Liver (tissue), 9 donors: ENCODE measurements around the gene NDFIP2. TPM values are rescaled to one million over a fixed set of nuclear protein-coding genes. Genes with fewer than 3 reads are reported as not detected.

ENCODE experiments used
- DNase-seq: peaks from one replicate; pipeline ENCODE4 v3.0.0-alpha.2; 2017; ENCODE audit warnings: low spot score
- H3K27ac ChIP-seq, 2 donors: one replicate each; pipeline ENCODE4 v1.7.0; 2013; ENCODE audit warnings: inconsistent platforms in 2 of 2, low read length in 2 of 2, control low read depth in 1 of 2, low read depth in 1 of 2, mild to moderate bottlenecking in 1 of 2
- H3K27me3 ChIP-seq, 4 donors: one replicate each; pipeline versions ENCODE4 v1.6.1 to v1.7.0; 2013; ENCODE audit warnings: low read length in 3 of 4, inconsistent platforms in 1 of 4, mild to moderate bottlenecking in 1 of 4, moderate library complexity in 1 of 4; ENCODE audit not compliant: control insufficient read depth in 4 of 4, insufficient read depth in 4 of 4
- H3K36me3 ChIP-seq, 4 donors: one replicate each; pipeline versions ENCODE4 v1.6.1 to v1.7.0; 2013; ENCODE audit warnings: low read length in 3 of 4, mild to moderate bottlenecking in 3 of 4, low read depth in 1 of 4, moderate library complexity in 1 of 4; ENCODE audit not compliant: control insufficient read depth in 4 of 4, insufficient read depth in 3 of 4
- H3K4me1 ChIP-seq, 4 donors: one replicate each; pipeline versions ENCODE4 v1.6.1 to v1.7.0; 2013; ENCODE audit warnings: low read length in 3 of 4, mild to moderate bottlenecking in 3 of 4, moderate library complexity in 1 of 4; ENCODE audit not compliant: control insufficient read depth in 4 of 4, insufficient read depth in 4 of 4
- H3K4me3 ChIP-seq, 3 donors: one replicate each; pipeline versions ENCODE4 v1.6.1 to v1.7.0; 2013; ENCODE audit warnings: low read length in 3 of 3, control low read depth in 1 of 3, low read depth in 1 of 3, mild to moderate bottlenecking in 1 of 3
- H3K9ac ChIP-seq, 2 donors: one replicate each; pipeline ENCODE4 v1.7.0; 2013; ENCODE audit warnings: low read length in 2 of 2, mild to moderate bottlenecking in 2 of 2, moderate library complexity in 2 of 2, control low read depth in 1 of 2, low read depth in 1 of 2
- H3K9me3 ChIP-seq, 4 donors: one replicate each; pipeline versions ENCODE4 v1.6.1 to v1.7.0; 2013; ENCODE audit warnings: low read length in 3 of 4; ENCODE audit not compliant: control insufficient read depth in 4 of 4
- EGR1 ChIP-seq, 2 donors: IDR thresholded peaks; 2 replicates each; pipeline ENCODE4 v1.6.1; 2016 to 2018; ENCODE audit warnings: antibody characterized with exemption in 2 of 2, low read depth in 2 of 2
- FOXA1 ChIP-seq: IDR thresholded peaks from 2 replicates; pipeline ENCODE4 v1.6.1; 2016; ENCODE audit warnings: antibody characterized with exemption
- GABPA ChIP-seq, 2 donors: IDR thresholded peaks in 1 of 2; conservative IDR thresholded peaks in 1 of 2; 2 replicates each; pipeline ENCODE4 v1.6.1; 2016; ENCODE audit warnings: antibody characterized with exemption in 2 of 2, mild to moderate bottlenecking in 1 of 2, moderate library complexity in 1 of 2
- HNF4A ChIP-seq, 2 donors: conservative IDR thresholded peaks; 2 replicates each; pipeline ENCODE4 v1.6.1; 2016; ENCODE audit warnings: antibody characterized with exemption in 2 of 2, mild to moderate bottlenecking in 2 of 2
- HNF4G ChIP-seq: IDR thresholded peaks from 2 replicates; pipeline ENCODE4 v1.6.1; 2016; ENCODE audit warnings: antibody characterized with exemption
- JUND ChIP-seq, 2 donors: IDR thresholded peaks; 2 replicates each; pipeline ENCODE4 v1.6.1; 2016; ENCODE audit warnings: antibody characterized with exemption in 2 of 2
- RAD21 ChIP-seq, 2 donors: IDR thresholded peaks; 2 replicates each; pipeline ENCODE4 v1.6.1; 2016; ENCODE audit warnings: antibody characterized with exemption in 2 of 2, mild to moderate bottlenecking in 2 of 2
- REST ChIP-seq: IDR thresholded peaks from 2 replicates; pipeline ENCODE4 v1.6.1; 2016; ENCODE audit warnings: antibody characterized with exemption, mild to moderate bottlenecking
- SP1 ChIP-seq: IDR thresholded peaks from 2 replicates; pipeline ENCODE4 v1.6.1; 2018; ENCODE audit warnings: antibody characterized with exemption, mild to moderate bottlenecking
- YY1 ChIP-seq: IDR thresholded peaks from 2 replicates; pipeline ENCODE4 v1.6.1; 2016; ENCODE audit warnings: antibody characterized with exemption, mild to moderate bottlenecking
- WGBS: extraction: QIAGEN DNeasy Blood & Tissue Kit; methylation state at CpG from one replicate; pipeline ENCODE4 v1.1.7; 2013; 5-methylcytosine and 5-hydroxymethylcytosine counted together
- polyA plus RNA-seq, 2 donors: library from polyadenylated mRNA; stranded (reverse) in 1 of 2; unstranded in 1 of 2; fragments of 200-250 nt in 1 of 2; fragments of >200 nt in 1 of 2; fragmentation: Nextera tagmentation in 1 of 2; extraction: Ambion mirVana in 1 of 2; gene quantifications; one replicate each; pipeline versions ENCODE4 v1.2.1 to v1.2.3, GENCODE V29; 2013 to 2015
- total RNA-seq, 2 donors: library from RNA; depleted of rRNA; stranded (reverse); fragments of >200 nt; gene quantifications; one replicate each; pipeline ENCODE4 v1.2.3, GENCODE V29; 2014
- TF ChIP-seq, protein P1 (sequence below): IDR thresholded peaks from 2 replicates; pipeline ENCODE4 v1.6.1; 2016; ENCODE audit warnings: antibody characterized with exemption
- TF ChIP-seq, protein P2 (sequence below): IDR thresholded peaks from 2 replicates; pipeline ENCODE4 v1.6.1; 2016; ENCODE audit warnings: antibody characterized with exemption
- donor health status: healthy.
- donor health status: healthy.
- donor health status: healthy.
- donor health status: healthy.
- donor health status: healthy.

NDFIP2 gene
- total and polyA plus RNA-seq, 4 donors, result 15.5 to 22.2 (median 16.3) TPM

GRCh38 chr13:79450110-79450509 is 30.8 kb upstream of the NDFIP2 start:
- TF ChIP-seq HNF4A (conservative IDR thresholded peaks at IDR 0.05) (no peak), REST (no peak), FOXA1 (no peak), JUND (IDR thresholded peaks at IDR 0.05) (no peak), SP1 (no peak), YY1 (no peak), EGR1 (IDR thresholded peaks at IDR 0.05; ENCODE audit: low read depth in 2 of 2) (no peak)
- TF ChIP-seq, protein P1, sequence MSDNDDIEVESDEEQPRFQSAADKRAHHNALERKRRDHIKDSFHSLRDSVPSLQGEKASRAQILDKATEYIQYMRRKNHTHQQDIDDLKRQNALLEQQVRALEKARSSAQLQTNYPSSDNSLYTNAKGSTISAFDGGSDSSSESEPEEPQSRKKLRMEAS, result no peak
- 88% methylated on average over 4 of the region's 4 CpGs for WGBS

DNA sequence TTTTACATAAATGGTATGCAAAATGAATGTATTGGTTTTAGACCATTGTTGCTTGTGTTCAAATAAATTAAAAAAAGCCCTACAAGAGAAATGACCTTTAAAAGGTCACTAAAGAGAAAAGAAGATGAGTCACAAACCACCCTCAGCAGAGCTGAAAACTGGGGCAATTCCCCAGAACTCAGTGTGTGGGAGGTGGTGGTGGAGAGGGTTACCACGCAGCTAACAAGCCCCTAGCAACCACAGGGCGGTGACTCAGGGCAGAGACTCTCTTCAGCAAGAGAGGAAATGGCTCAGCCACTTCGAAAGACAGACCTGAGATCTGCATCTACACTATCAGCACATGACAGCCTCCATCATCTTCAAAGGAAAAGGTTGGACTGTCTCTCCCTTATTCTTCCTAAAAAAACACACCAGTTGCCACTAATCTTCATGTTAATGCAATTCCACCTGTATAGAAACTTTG is 29.4 kb upstream of the NDFIP2 start:
- no peaks in the 10 kb centered on the region for H3K9me3 ChIP-seq
- H3K27ac ChIP-seq, result no peak overlapping the region
- H3K9ac ChIP-seq, result no peak overlapping the region
- no peak overlapping the region for H3K4me3 ChIP-seq
- WGBS, result 49% methylated on average over 3 of the region's 3 CpGs
- H3K36me3 ChIP-seq, result no peaks in the 10 kb centered on the region
- H3K27me3 ChIP-seq, result no peaks in the 10 kb centered on the region
- TF ChIP-seq HNF4A (conservative IDR thresholded peaks at IDR 0.05) (no peak), HNF4G (no peak), RAD21 (IDR thresholded peaks at IDR 0.05) (no peak), GABPA (IDR thresholded peaks at IDR 0.05 in 1 of 2, conservative IDR thresholded peaks at IDR 0.05 in 1 of 2) (no peak), EGR1 (IDR thresholded peaks at IDR 0.05; ENCODE audit: low read depth in 2 of 2) (no peak), SP1 (no peak), REST (no peak), YY1 (no peak)
- TF ChIP-seq, protein P2, sequence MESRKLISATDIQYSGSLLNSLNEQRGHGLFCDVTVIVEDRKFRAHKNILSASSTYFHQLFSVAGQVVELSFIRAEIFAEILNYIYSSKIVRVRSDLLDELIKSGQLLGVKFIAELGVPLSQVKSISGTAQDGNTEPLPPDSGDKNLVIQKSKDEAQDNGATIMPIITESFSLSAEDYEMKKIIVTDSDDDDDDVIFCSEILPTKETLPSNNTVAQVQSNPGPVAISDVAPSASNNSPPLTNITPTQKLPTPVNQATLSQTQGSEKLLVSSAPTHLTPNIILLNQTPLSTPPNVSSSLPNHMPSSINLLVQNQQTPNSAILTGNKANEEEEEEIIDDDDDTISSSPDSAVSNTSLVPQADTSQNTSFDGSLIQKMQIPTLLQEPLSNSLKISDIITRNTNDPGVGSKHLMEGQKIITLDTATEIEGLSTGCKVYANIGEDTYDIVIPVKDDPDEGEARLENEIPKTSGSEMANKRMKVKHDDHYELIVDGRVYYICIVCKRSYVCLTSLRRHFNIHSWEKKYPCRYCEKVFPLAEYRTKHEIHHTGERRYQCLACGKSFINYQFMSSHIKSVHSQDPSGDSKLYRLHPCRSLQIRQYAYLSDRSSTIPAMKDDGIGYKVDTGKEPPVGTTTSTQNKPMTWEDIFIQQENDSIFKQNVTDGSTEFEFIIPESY, result no peak
- DNase-seq, result no peak
- H3K4me1 ChIP-seq, result no peaks in the 10 kb centered on the region

More at GRCh38 chr13:79450110-79450509, 30.8 kb upstream of the NDFIP2 start:
- H3K9ac ChIP-seq, result no peak overlapping the region
- no peak for DNase-seq
- H3K9me3 ChIP-seq, result no peaks in the 10 kb centered on the region
- H3K36me3 ChIP-seq, result no peaks in the 10 kb centered on the region
- H3K4me3 ChIP-seq, result no peak overlapping the region
- no peaks in the 10 kb centered on the region for H3K27me3 ChIP-seq
- H3K27ac ChIP-seq, result no peak overlapping the region
- no peaks in the 10 kb centered on the region for H3K4me1 ChIP-seq
